Mammary epithelial cell (primary cell): ENCODE measurements around the gene GSTA5.

Experiments used
- CTCF ChIP-seq, 2 donors: IDR thresholded peaks in 1 of 2; conservative IDR thresholded peaks in 1 of 2; 2 replicates each; pipeline ENCODE4 v1.5.1; 2011 to 2012; ENCODE audit warnings: inconsistent platforms in 2 of 2, low read length in 2 of 2, mild to moderate bottlenecking in 2 of 2, control low read depth in 1 of 2, low read depth in 1 of 2; ENCODE audit not compliant: insufficient read depth in 1 of 2; ENCODE audit errors: extremely low read depth in 1 of 2
- EZH2 ChIP-seq: IDR thresholded peaks from 2 replicates; pipeline ENCODE4 v1.6.1; 2012; ENCODE audit warnings: low read length, inconsistent platforms, borderline replicate concordance

GRCh38 chr6:52887910-52888524 is 47.4 kb upstream of the GSTA5 start:
- no peak for TF ChIP-seq CTCF (conservative IDR thresholded peaks at IDR 0.05 in 1 of 2, IDR thresholded peaks at IDR 0.05 in 1 of 2; ENCODE audit: extremely low read depth in 1 of 2, insufficient read depth in 1 of 2, low read depth in 1 of 2, low read length in 2 of 2)
- no peak for TF ChIP-seq EZH2
